Inferior parietal cortex (tissue), 1 donor: Measurements from ENCODE around the gene C1orf21.

Experiments
- DNase-seq: peaks from one replicate; pipeline ENCODE4 v3.0.0-alpha.2; 2016; ENCODE audit errors: extremely low spot score

The C1orf21 gene

DNA sequence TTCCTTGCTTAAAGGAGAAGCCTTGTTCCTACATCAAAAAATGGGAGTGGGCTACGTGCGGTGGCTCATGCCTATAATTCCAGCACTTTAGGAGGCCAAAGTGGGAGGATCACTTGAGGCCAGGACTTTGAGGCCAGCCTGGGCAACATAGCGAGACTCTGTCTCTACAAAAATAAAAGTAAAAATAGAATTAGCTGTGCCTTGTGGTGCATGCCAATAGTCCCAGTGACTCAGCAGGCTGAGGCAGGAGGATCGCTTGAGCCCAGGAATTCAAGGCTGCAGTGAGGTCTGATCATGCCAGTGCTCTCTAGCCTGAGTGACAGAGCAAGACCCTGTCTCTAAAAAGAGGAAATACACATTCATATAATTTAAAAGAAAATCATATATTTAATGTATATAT lies 127.1 kb downstream of the C1orf21 start:
- DNase-seq = no peak

GRCh38 chr1:184514447-184514846 lies 127.6 kb downstream of the C1orf21 start:
- DNase-seq = no peak

DNA sequence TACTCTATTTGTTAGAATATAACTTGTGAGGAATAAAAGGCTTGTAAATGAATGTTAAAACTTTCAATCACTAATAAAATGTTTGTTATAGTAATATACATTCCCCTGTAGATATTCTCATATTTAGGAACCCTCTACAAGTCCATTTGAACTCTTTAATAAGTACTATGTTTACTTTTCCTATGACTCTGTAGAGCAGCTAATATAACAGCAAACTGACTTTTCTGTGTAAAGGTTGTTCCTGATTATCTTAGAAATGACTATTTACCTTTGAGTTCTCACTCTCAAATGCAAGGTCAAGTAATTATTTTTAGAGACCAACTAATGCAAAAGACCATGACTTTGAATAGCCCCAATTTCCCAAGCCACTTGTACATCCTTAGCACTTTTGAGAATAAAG lies 130.3 kb downstream of the C1orf21 start:
- DNase-seq = no peak

GRCh38 chr1:184518736-184519357 lies 132.0 kb downstream of the C1orf21 start:
- DNase-seq = no peak

- no peak for DNase-seq
Measured at GRCh38 chr1:184520336-184520735, 133.5 kb downstream of the C1orf21 start.

DNA sequence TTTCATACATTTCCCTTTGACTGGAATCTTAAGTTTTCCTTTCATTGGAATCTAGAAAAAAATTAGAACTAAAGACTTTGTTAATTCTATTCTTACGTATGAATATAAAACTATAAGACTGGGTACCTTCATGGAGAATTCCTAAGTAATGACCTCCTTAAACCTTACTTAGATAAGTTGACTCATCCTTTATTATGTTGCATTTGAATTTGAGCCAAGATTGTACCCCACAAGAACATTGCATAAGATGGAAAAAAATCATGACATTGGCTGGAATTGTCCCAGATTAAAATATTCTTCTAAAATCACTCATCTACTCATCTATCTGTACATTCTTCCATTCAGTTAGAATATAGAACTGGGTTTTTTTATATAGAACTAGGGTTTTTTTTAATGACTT lies 137.4 kb downstream of the C1orf21 start:
- DNase-seq = no peak

DNA sequence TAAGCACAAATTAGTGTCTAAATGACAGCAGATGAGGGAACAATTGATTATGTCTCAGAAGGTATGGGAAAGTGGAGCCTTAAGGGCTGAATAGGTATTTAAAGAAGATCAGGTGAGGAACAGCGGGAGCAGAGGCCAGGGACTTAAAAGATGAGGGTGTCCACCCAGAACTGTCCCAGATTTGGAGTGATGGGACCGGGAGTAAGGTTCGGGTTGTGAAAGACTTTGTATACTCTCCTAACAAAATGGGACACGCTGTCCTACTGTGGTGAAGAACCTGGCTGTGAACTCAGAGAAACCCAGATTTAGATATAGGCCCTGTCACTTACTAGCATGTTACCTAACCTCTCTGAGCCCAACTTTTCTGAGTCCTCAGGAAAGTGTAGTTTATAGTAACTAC lies 140.6 kb downstream of the C1orf21 start:
- DNase-seq = no peak

- no peak for DNase-seq
Measured at GRCh38 chr1:184530226-184530625, 143.4 kb downstream of the C1orf21 start.

DNA sequence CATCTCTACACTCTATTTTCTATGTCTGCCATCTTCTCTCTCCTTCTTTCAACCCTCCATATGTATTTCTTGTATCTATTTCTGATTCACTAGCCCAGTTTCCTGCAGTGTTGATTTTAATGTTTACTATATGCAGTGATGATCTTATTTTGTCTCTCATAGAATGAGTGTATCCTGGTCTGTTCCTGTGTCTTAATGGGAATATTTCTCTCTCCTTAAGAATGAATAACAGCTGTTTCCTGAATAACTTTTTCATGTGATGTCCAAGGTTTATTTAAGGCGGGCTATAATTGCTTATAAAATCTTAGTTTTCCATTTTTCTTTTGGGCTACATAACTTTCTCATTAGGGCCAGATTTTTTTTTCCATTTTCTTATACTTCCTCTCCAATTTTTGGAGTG lies 144.5 kb downstream of the C1orf21 start:
- no peak for DNase-seq

- DNase-seq = no peak
Measured at GRCh38 chr1:184532199-184532598, 145.4 kb downstream of the C1orf21 start.

DNA sequence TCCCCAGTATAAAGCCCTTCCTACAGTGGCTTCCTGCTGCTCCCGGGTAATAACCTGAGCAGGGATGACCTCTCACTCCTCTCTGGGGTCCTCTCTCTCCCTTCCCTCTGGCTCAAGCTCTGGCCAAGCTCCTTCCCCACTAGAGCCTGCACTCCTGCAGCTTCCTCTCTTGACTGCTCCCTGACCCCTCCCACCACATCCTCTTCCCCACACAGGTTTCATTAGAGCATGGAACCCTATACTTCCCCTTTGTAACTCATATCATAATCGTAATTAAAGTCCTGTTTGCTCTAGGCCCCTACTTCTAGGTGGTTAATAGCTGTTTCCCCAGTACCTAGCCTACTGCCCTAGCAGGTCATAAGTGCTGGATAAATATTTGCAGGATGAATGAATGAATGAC lies 146.2 kb downstream of the C1orf21 start:
- no peak for DNase-seq

- no peak for DNase-seq
Measured at GRCh38 chr1:184533915-184534314, 147.1 kb downstream of the C1orf21 start.

- no peak for DNase-seq
Measured at GRCh38 chr1:184534690-184535089, 147.9 kb downstream of the C1orf21 start.

- no peak for DNase-seq
Measured at GRCh38 chr1:184535191-184535970, 148.6 kb downstream of the C1orf21 start.

- no peak for DNase-seq
Measured at GRCh38 chr1:184536246-184536985, 149.6 kb downstream of the C1orf21 start.

GRCh38 chr1:184539580-184539979 lies 152.8 kb downstream of the C1orf21 start:
- DNase-seq = no peak

- DNase-seq = no peak
Measured at GRCh38 chr1:184541537-184542152, 154.8 kb downstream of the C1orf21 start.

DNA sequence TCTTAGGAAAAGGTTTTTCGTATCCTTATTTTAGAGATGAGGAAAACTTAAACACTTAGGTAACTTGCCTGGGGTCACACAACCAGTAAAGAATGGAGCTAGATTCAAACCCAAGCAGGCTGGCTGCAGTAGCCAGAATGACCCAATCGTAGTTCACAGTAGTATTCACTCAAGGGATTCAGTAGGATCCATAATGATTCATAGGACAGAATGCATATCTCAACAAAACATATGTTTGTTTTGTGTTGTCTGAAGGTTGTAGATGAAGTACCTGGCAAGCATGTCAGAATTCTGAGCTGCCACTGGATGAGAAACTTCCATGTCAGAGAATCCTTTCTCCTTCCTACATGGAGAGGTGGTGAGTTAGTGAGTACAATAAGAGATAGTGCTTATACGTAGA lies 155.5 kb downstream of the C1orf21 start:
- DNase-seq = no peak

- no peak for DNase-seq
Measured at GRCh38 chr1:184545601-184546000, 158.8 kb downstream of the C1orf21 start.

DNA sequence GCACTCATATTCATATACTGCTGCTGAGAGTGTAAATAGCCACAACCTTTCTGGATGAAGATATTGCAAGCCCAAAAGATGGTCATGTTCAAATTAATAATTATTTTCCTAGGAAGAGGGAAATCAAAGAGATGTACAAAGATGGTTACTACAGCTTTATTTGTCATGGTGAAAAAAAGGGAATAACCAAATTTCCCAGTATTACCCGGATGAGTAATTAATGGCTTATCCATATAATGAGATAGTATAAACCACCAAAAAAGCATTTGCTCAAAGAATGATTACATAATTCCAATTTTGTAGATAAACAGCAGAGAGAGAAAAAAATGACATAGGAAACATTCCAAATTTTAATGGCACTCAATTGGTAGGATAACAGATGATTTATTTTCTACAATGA lies 165.6 kb downstream of the C1orf21 start:
- no peak for DNase-seq

DNA sequence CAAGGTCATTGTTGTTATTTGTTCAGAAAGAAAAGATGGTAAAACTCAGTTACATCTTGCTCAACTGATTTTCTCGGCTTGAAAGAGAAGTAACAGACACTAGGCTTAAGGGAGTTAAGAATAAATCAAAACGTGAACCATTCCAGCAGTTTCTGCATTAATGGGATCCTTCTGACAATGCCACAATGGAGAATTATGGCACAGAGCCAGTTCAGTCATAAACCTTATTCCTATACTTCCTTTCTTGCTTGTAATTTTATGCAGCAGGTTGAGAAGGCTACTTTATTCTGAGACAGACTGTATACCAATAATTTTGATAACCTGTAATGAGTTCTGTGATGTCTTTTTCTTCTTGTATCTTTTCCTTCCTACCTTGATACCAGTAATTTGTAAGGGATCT lies 167.0 kb downstream of the C1orf21 start:
- DNase-seq = no peak
